Activated CD4-positive, alpha-beta T cell treated with anti-CD3 and anti-CD28 coated beads, Interleukin-2, Interleukin-6, amounts not matched to agents 100 ng/mL and 50 ng/mL, durations not matched to agents 16 hours and 8 hours (primary cell): ENCODE measurements around the gene TAS2R38.
"Not testable (repeated sequence)": the region's sequence is repeated elsewhere in the genome, so short reads cannot be mapped to it uniquely, and the experiment has no call there.

Source experiments
- DNase-seq: peaks from one replicate; pipeline ENCODE4 v3.0.0-alpha.2; 2020

Gene TAS2R38

DNA sequence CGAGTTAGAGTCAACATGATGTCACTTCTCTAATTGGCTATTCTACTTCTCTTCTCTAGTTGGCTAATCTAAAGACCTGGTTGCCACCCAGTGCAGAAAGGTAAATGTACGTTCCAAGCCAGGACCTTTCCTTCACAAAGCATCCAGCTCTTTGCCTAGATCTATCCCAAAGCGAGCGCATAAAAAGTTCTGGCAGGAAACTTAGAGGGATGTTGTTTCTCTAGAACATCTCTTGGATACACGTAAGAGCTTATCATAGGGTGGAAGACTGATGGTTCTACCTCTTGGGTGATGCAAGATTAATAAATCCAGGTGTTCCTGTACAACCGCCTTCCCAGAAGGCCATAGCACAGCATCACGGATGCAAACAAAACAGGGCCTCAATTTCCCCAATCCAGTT is at the start of gene TAS2R38:
Gene TAS2R38 (minus strand): TSS at position 101 of the 400 bp plus-strand sequence. CDS start 84 bp downstream, at position 17.
- no peak for DNase-seq

GRCh38 chr7:142018154-142018553 is 44.6 kb upstream of the TAS2R38 start:
- DNase-seq, result no peak

DNA sequence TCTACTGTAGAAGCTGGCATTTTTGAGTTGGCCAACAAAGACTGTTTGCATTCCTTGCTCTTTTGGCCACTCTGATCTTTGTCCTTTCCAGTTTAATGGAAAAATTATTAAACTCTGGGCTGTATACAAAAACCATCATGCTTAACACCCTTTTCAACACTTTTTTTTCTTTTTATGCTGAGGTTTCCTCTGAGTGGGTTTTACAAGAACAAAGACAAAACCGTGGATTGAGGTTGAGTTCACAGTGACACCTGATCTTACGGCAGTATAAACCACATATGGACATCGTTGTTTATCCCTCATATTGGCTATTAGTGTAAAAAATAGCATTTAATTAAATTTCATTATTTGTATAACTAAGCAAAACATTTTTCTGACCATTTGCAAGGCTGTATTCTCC is 43.9 kb upstream of the TAS2R38 start:
- DNase-seq, result no peak

- no peak for DNase-seq
Measured at GRCh38 chr7:142012825-142013511, 39.4 kb upstream of the TAS2R38 start.

- DNase-seq, result no peak
Measured at GRCh38 chr7:142010952-142011548, 37.5 kb upstream of the TAS2R38 start.

DNA sequence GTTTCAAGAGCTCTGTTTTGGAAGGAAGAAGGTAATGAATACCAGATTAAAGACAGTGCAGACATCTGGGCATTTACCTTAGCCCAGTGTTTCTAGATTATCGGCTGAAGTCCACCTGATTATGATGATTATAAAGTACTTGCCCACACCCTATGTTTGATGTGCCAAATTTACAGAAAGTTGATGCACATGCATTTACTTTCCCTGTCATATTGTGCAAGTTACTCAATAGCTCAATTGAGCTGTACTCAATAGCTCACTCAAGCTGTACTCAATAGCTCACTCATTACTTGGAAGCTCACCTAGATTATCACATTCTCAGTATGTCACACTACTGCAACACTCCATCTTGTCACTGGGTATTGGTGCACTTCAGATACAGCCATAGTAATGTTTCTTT is 35.6 kb upstream of the TAS2R38 start:
- no peak for DNase-seq

DNA sequence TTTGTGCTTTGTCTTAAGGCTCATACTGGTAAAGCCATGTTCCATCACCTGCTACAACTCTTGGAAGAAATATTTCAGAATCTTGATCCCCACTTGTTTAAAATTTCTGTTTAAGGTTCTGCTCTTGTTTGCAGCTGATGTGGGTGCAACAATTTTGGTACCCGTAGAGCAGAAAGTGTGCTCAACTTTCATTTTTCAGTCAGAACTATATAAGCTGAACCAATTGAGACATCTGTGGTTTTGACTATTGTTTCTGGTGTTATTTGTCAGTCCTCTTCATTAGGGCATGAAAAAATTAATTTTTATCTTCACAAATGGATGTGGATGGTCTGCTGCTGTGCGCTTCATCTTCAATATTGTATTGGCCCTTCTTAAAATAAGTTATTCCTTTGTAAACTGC is 33.0 kb upstream of the TAS2R38 start:
- no peak for DNase-seq

- DNase-seq, result no peak
Measured at GRCh38 chr7:142002179-142002578, 28.6 kb upstream of the TAS2R38 start.

GRCh38 chr7:142001163-142001874 is 27.7 kb upstream of the TAS2R38 start:
- no peak for DNase-seq

- no peak for DNase-seq
Measured at GRCh38 chr7:142000244-142000643, 26.7 kb upstream of the TAS2R38 start.

GRCh38 chr7:141999058-141999623 is 25.6 kb upstream of the TAS2R38 start:
- DNase-seq, result no peak

- no peak for DNase-seq
Measured at GRCh38 chr7:141993354-141993753, 19.8 kb upstream of the TAS2R38 start.

DNA sequence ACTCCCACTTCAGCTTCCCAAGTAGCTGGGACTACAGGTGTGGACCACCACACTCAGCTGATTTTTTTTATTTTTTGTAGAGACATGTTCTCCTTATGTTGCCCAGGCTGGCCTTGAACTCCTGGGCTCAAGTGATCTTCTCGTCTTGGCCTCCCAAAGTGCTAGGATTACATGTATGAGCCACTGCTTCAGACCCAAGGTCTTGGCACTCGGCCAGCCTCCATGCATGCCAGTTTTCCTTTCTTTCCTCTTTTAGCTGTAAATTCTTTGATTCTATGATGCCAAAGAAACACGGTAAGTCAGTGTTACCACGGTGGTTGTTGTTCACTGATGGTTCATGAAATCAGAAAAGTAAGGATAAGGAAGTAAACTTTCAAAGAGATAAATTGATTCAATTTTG is 19.1 kb upstream of the TAS2R38 start:
- no peak for DNase-seq

DNA sequence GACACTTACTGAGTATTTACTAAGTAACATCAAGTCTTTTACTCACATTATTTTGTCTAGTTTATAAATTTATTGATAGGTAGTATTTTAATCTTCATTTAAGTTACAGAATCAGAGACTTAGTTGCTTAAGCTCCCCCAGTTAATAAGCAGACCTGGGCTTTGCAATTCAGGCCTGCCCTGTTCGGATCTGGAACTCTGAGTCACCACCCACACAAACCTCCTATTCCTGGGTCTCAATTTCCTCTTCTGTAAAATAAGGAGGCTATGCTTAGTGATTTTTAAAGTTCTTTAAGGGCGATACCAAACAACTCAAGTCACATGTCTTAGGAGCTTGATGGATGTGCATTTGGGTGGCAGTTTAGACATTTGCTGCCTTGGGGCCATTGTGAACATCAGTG is 18.6 kb upstream of the TAS2R38 start:
- DNase-seq, result no peak

GRCh38 chr7:141991140-141991539 is 17.6 kb upstream of the TAS2R38 start:
- no peak for DNase-seq

- DNase-seq, result no peak
Measured at GRCh38 chr7:141990011-141990725, 16.6 kb upstream of the TAS2R38 start.

- not testable (repeated sequence) for DNase-seq
Measured at GRCh38 chr7:141987803-141988202, 14.2 kb upstream of the TAS2R38 start.

DNA sequence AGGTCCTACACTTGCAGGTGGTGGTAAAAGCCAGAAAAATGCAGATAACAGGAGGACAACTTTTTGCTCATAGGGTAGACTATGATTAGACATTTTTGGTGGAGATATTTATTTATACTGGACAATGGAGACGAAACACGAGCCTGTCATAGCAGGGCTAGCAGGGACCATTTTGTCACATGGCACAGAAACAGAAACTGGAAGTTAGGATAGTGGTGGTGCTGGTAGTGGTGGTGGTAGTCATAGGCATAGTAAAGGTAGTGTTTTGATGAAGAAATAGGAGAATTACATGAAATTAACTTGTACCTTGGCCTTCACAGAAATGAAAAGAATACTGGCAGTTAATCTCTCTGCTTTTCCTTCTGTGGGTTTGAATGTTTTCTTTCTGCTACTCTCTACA is 13.3 kb upstream of the TAS2R38 start:
- no peak for DNase-seq

DNA sequence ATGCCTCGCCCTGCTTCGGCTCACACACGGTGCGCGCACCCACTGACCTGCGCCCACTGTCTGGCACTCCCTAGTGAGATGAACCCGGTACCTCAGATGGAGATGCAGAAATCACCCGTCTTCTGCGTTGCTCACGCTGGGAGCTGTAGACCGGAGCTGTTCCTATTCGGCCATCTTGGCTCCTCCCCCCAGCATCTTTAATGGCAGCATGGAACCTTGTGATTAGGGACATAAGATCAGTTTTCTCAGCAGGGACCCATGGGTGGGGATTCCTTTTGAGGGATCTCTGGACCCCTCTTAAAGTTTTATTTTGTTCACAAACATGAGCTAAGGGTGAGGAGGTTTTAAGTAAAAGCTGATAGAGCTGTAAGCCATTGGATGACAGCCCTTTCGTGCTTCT is 12.4 kb upstream of the TAS2R38 start:
- DNase-seq, result not testable (repeated sequence)

DNA sequence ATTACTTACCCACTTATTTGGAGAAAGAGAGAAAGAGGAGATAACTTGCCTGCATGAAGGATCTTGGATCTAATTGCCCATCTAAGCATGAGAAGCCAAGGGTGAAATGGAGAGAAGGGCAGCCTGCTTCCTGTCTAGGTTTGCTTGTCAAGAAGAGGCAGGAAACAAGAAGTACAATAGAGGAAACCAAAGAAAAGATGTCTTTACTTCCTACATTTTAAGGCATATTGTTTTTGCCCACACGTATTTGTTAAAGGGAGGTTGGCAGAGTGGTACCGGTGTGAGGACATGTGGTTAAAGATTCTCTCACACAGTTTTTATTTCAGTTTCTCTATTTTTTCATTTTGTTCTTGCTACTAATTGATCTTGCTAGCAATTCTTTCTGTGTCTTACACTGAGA is 6.0 kb upstream of the TAS2R38 start:
- DNase-seq, result no peak

DNA sequence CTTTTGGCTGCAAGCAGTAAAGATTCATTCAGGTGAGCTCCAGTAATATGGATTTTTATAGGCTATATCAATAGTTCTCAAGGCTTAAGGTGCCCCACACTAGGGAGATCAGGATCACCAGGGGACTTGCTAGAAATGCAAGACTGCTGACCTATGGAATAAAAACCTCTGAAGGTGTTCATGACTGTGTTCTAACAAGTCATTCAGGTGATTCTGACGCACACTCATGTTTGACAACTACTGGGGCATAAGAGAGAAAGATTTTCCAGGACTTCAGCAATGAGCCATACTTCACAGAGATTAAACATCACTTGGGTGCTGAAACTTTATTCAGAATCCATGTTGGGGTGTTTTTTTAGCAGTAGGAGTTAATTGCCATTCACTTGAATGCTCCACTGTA is 4.8 kb upstream of the TAS2R38 start:
- DNase-seq, result no peak

GRCh38 chr7:141976524-141977245 is 3.1 kb upstream of the TAS2R38 start:
- no peak for DNase-seq
